Measurements from ENCODE around the gene LSM14A.

The LSM14A gene

DNA sequence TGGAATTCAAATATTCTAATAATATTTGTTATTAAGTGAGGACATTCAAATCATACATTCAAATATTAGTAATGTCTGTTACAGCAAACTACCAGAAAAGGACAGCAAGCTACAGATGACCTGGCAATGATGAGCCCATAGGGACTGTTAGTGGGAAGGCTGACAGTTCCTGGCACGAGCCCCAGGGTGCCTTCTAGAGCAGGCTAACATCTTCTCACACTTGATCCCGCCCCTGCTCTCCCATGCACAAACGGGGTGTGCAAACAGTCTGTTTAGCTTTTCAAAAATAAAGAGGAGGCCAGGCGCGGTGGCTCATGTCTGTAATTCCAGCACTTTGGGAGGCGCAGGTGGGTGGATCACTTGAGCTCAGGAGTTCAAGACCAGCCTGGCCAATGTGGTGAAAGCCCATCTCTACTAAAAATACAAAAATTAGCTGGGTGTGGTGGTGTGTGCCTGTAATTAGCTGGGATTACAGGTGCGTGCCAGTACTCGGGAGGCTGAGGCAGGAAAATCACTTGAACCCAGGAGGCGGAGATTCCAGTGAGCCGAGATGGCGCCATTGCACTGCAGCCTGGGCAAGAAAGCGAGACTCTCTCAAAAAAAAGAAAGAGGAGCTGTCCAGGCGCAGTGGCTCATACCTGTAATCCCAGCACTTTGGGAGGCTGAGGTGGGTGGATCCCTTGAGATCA lies 72.5 kb downstream of the LSM14A start (continued):
- TF ChIP-seq, protein P1, sequence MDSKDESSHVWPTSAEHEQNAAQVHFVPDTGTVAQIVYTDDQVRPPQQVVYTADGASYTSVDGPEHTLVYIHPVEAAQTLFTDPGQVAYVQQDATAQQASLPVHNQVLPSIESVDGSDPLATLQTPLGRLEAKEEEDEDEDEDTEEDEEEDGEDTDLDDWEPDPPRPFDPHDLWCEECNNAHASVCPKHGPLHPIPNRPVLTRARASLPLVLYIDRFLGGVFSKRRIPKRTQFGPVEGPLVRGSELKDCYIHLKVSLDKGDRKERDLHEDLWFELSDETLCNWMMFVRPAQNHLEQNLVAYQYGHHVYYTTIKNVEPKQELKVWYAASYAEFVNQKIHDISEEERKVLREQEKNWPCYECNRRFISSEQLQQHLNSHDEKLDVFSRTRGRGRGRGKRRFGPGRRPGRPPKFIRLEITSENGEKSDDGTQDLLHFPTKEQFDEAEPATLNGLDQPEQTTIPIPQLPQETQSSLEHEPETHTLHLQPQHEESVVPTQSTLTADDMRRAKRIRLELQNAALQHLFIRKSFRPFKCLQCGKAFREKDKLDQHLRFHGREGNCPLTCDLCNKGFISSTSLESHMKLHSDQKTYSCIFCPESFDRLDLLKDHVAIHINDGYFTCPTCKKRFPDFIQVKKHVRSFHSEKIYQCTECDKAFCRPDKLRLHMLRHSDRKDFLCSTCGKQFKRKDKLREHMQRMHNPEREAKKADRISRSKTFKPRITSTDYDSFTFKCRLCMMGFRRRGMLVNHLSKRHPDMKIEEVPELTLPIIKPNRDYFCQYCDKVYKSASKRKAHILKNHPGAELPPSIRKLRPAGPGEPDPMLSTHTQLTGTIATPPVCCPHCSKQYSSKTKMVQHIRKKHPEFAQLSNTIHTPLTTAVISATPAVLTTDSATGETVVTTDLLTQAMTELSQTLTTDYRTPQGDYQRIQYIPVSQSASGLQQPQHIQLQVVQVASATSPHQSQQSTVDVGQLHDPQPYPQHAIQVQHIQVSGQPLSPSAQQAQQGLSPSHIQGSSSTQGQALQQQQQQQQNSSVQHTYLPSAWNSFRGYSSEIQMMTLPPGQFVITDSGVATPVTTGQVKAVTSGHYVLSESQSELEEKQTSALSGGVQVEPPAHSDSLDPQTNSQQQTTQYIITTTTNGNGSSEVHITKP (tag by site-specific recombination; IDR thresholded peaks at IDR 0.05): no peak
- no peak for TF ChIP-seq ZNF292 (tag by site-specific recombination; IDR thresholded peaks at IDR 0.05; ENCODE audit: borderline replicate concordance, low read depth)
- TF ChIP-seq SP7 (tag by site-specific recombination; IDR thresholded peaks at IDR 0.05): 0 out of 2 replicates have a peak, but pooled peaks have one; percentile 46
- TF ChIP-seq ZNF416 (tag by site-specific recombination; IDR thresholded peaks at IDR 0.05): no peak
- no peak for TF ChIP-seq MYNN (tag by site-specific recombination; IDR thresholded peaks at IDR 0.05; ENCODE audit: borderline replicate concordance)
- no peak for TF ChIP-seq ZNF214 (tag by site-specific recombination; IDR thresholded peaks at IDR 0.05; ENCODE audit: borderline replicate concordance)
- TF ChIP-seq ZNF132 (tag by site-specific recombination; IDR thresholded peaks at IDR 0.05; ENCODE audit: borderline replicate concordance): no peak
- no peak for TF ChIP-seq ZNF366 (tag by site-specific recombination; conservative IDR thresholded peaks at IDR 0.05)
- no peak for TF ChIP-seq ZNF837 (tag by site-specific recombination; IDR thresholded peaks at IDR 0.05)
- TF ChIP-seq, protein P2, sequence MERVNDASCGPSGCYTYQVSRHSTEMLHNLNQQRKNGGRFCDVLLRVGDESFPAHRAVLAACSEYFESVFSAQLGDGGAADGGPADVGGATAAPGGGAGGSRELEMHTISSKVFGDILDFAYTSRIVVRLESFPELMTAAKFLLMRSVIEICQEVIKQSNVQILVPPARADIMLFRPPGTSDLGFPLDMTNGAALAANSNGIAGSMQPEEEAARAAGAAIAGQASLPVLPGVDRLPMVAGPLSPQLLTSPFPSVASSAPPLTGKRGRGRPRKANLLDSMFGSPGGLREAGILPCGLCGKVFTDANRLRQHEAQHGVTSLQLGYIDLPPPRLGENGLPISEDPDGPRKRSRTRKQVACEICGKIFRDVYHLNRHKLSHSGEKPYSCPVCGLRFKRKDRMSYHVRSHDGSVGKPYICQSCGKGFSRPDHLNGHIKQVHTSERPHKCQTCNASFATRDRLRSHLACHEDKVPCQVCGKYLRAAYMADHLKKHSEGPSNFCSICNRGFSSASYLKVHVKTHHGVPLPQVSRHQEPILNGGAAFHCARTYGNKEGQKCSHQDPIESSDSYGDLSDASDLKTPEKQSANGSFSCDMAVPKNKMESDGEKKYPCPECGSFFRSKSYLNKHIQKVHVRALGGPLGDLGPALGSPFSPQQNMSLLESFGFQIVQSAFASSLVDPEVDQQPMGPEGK (tag by site-specific recombination; IDR thresholded peaks at IDR 0.05): no peak
- no peak for TF ChIP-seq ZNF701 (tag by site-specific recombination; IDR thresholded peaks at IDR 0.05)
- TF ChIP-seq ZNF571 (tag by site-specific recombination; IDR thresholded peaks at IDR 0.05): no peak
- TF ChIP-seq, protein P3, sequence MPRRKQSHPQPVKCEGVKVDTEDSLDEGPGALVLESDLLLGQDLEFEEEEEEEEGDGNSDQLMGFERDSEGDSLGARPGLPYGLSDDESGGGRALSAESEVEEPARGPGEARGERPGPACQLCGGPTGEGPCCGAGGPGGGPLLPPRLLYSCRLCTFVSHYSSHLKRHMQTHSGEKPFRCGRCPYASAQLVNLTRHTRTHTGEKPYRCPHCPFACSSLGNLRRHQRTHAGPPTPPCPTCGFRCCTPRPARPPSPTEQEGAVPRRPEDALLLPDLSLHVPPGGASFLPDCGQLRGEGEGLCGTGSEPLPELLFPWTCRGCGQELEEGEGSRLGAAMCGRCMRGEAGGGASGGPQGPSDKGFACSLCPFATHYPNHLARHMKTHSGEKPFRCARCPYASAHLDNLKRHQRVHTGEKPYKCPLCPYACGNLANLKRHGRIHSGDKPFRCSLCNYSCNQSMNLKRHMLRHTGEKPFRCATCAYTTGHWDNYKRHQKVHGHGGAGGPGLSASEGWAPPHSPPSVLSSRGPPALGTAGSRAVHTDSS (tag by site-specific recombination; IDR thresholded peaks at IDR 0.05): no peak
- no peak for TF ChIP-seq ZNF426 (tag by site-specific recombination; IDR thresholded peaks at IDR 0.05)
- TF ChIP-seq, protein P4, sequence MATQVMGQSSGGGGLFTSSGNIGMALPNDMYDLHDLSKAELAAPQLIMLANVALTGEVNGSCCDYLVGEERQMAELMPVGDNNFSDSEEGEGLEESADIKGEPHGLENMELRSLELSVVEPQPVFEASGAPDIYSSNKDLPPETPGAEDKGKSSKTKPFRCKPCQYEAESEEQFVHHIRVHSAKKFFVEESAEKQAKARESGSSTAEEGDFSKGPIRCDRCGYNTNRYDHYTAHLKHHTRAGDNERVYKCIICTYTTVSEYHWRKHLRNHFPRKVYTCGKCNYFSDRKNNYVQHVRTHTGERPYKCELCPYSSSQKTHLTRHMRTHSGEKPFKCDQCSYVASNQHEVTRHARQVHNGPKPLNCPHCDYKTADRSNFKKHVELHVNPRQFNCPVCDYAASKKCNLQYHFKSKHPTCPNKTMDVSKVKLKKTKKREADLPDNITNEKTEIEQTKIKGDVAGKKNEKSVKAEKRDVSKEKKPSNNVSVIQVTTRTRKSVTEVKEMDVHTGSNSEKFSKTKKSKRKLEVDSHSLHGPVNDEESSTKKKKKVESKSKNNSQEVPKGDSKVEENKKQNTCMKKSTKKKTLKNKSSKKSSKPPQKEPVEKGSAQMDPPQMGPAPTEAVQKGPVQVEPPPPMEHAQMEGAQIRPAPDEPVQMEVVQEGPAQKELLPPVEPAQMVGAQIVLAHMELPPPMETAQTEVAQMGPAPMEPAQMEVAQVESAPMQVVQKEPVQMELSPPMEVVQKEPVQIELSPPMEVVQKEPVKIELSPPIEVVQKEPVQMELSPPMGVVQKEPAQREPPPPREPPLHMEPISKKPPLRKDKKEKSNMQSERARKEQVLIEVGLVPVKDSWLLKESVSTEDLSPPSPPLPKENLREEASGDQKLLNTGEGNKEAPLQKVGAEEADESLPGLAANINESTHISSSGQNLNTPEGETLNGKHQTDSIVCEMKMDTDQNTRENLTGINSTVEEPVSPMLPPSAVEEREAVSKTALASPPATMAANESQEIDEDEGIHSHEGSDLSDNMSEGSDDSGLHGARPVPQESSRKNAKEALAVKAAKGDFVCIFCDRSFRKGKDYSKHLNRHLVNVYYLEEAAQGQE (tag by site-specific recombination; IDR thresholded peaks at IDR 0.05): peak; percentile 71; the same call in 1 of the 2 replicates
- TF ChIP-seq, protein P5, sequence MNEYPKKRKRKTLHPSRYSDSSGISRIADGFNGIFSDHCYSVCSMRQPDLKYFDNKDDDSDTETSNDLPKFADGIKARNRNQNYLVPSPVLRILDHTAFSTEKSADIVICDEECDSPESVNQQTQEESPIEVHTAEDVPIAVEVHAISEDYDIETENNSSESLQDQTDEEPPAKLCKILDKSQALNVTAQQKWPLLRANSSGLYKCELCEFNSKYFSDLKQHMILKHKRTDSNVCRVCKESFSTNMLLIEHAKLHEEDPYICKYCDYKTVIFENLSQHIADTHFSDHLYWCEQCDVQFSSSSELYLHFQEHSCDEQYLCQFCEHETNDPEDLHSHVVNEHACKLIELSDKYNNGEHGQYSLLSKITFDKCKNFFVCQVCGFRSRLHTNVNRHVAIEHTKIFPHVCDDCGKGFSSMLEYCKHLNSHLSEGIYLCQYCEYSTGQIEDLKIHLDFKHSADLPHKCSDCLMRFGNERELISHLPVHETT (tag by site-specific recombination; IDR thresholded peaks at IDR 0.05): no peak
- TF ChIP-seq, protein P6, sequence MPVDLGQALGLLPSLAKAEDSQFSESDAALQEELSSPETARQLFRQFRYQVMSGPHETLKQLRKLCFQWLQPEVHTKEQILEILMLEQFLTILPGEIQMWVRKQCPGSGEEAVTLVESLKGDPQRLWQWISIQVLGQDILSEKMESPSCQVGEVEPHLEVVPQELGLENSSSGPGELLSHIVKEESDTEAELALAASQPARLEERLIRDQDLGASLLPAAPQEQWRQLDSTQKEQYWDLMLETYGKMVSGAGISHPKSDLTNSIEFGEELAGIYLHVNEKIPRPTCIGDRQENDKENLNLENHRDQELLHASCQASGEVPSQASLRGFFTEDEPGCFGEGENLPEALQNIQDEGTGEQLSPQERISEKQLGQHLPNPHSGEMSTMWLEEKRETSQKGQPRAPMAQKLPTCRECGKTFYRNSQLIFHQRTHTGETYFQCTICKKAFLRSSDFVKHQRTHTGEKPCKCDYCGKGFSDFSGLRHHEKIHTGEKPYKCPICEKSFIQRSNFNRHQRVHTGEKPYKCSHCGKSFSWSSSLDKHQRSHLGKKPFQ (tag by site-specific recombination; IDR thresholded peaks at IDR 0.05): no peak
